OCI-LY1 (cell line): ENCODE data around the gene MANF.

ENCODE experiments used
- H2AFZ ChIP-seq: fragments of 200-600 bp; sonication (generic), shearing (Covaris generic); 2 replicates; pipeline ENCODE4 v1.6.0; 2014; ENCODE audit warnings: antibody characterized with exemption, mild to moderate bottlenecking, low read length
- H3F3A ChIP-seq: fragments of 200-600 bp; sonication (generic), shearing (Covaris generic); 2 replicates; pipeline ENCODE4 v1.6.0; 2014; ENCODE audit warnings: mild to moderate bottlenecking, antibody characterized with exemption, low read length, moderate library complexity; ENCODE audit not compliant: insufficient read depth
- H3K27ac ChIP-seq: fragments of 200-600 bp; sonication (generic); 2 replicates; pipeline ENCODE4 v1.5.1; 2014; ENCODE audit warnings: low read length, mixed run types, mild to moderate bottlenecking, low read depth; ENCODE audit not compliant: poor library complexity, severe bottlenecking
- H3K27me3 ChIP-seq: fragments of 200-600 bp; sonication (generic); 2 replicates; pipeline ENCODE4 v1.6.0; 2014; ENCODE audit warnings: antibody characterized with exemption, mild to moderate bottlenecking, low read length, moderate library complexity; ENCODE audit not compliant: insufficient read depth
- H3K36me3 ChIP-seq: fragments of 200-600 bp; sonication (generic); 2 replicates; pipeline ENCODE4 v1.6.1; 2014; ENCODE audit warnings: mild to moderate bottlenecking, antibody characterized with exemption, low read length, moderate library complexity, mixed read lengths; ENCODE audit not compliant: insufficient read depth
- H3K4me1 ChIP-seq: fragments of 200-600 bp; sonication (generic); 2 replicates; pipeline ENCODE4 v1.5.1; 2014; ENCODE audit warnings: mild to moderate bottlenecking, low read length, moderate library complexity; ENCODE audit not compliant: insufficient read depth, severe bottlenecking
- H3K4me2 ChIP-seq: fragments of 200-600 bp; sonication (generic), shearing (Covaris generic); 2 replicates; pipeline ENCODE4 v1.6.1; 2014; ENCODE audit warnings: low read length
- H3K4me3 ChIP-seq: fragments of 200-600 bp; sonication (generic); 2 replicates; pipeline ENCODE4 v1.5.1; 2014; ENCODE audit warnings: low read length, low read depth, mild to moderate bottlenecking, mixed read lengths; ENCODE audit not compliant: poor library complexity, severe bottlenecking
- H3K79me2 ChIP-seq: fragments of 200-600 bp; shearing (Covaris generic); 2 replicates; pipeline ENCODE4 v1.6.1; 2016; ENCODE audit warnings: mixed run types, low read length, mixed read lengths; ENCODE audit not compliant: insufficient read depth
- H3K9ac ChIP-seq: fragments of 200-600 bp; sonication (generic), shearing (Covaris generic); 2 replicates; pipeline ENCODE4 v1.6.1; 2014; ENCODE audit warnings: mild to moderate bottlenecking, low read length, mixed read lengths
- H3K9me2 ChIP-seq: fragments of 200-600 bp; sonication (generic), shearing (Covaris generic); 2 replicates; pipeline ENCODE4 v1.6.1; 2014; ENCODE audit warnings: low read depth, mild to moderate bottlenecking, low read length, mixed read lengths
- H3K9me3 ChIP-seq: fragments of 200-600 bp; shearing (Covaris generic); 2 replicates; pipeline ENCODE4 v1.6.1; 2014; ENCODE audit warnings: low read length, mixed read lengths
- H4K20me1 ChIP-seq: fragments of 200-600 bp; sonication (generic), shearing (Covaris generic); 2 replicates; pipeline ENCODE4 v1.6.0; 2016; ENCODE audit warnings: mild to moderate bottlenecking, low read length; ENCODE audit not compliant: insufficient read depth
- EZH2 ChIP-seq: fragments of 200-600 bp; sonication (generic), shearing (Covaris generic); IDR thresholded peaks from 2 replicates; pipeline ENCODE4 v1.8.0; 2017; ENCODE audit warnings: borderline replicate concordance, mixed run types, mild to moderate bottlenecking, antibody characterized with exemption, low read length, moderate library complexity, mixed read lengths
- TF ChIP-seq, protein P1 (sequence below): fragments of 200-600 bp; sonication (generic), shearing (Covaris generic); IDR thresholded peaks from 2 replicates; pipeline ENCODE4 v1.5.1; 2017; ENCODE audit warnings: mild to moderate bottlenecking, antibody characterized with exemption, low read length, moderate library complexity, mixed read lengths

Gene MANF

DNA sequence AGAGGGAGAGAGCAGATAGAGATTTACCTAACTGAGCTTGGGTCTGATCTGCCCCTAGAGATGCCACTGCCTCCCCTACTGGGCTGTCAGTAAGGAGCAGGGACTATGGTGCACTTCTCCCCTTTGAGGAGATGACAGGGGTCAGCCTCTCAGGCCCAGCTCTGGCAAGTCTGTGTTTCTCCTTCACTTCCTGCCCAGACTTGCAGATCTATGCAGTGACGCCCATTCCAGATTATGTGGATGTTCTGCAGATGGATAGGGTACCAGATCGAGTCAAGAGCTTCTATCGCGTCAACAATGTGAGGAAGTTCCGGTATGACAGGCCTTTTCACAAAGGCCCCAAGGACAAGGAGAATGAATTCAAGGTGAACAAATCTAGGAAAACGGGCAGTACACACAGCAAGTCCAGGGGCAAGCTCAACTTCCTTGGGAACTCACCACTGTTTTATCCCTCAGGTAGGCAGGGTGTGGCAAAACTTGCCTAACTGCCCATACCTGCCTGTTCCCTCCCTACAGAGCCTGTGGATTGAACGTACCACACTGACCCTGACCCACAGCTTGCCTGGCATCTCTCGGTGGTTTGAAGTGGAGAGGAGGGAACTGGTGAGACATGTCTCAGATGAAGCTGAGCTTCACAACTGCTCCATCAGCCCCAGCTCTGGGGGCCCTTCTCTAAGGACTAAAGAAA is 29.1 kb upstream of the MANF start:
- Histone ChIP-seq H3K4me1 (no peaks in the 10 kb centered on the region), H3K4me2 (no peak overlapping the region), H3K79me2 (no peaks in the 10 kb centered on the region), H3K9me2 (no peaks in the 10 kb centered on the region), H3F3A (no peaks in the 10 kb centered on the region), H4K20me1 (no peaks in the 10 kb centered on the region), H3K27me3 (no peaks in the 10 kb centered on the region), H3K9ac (no peak overlapping the region), H3K9me3 (no peaks in the 10 kb centered on the region), H3K4me3 (no peak overlapping the region), H3K36me3 (no peaks in the 10 kb centered on the region), H2AFZ (no peak overlapping the region), H3K27ac (no peak overlapping the region)
- TF ChIP-seq, protein P1, sequence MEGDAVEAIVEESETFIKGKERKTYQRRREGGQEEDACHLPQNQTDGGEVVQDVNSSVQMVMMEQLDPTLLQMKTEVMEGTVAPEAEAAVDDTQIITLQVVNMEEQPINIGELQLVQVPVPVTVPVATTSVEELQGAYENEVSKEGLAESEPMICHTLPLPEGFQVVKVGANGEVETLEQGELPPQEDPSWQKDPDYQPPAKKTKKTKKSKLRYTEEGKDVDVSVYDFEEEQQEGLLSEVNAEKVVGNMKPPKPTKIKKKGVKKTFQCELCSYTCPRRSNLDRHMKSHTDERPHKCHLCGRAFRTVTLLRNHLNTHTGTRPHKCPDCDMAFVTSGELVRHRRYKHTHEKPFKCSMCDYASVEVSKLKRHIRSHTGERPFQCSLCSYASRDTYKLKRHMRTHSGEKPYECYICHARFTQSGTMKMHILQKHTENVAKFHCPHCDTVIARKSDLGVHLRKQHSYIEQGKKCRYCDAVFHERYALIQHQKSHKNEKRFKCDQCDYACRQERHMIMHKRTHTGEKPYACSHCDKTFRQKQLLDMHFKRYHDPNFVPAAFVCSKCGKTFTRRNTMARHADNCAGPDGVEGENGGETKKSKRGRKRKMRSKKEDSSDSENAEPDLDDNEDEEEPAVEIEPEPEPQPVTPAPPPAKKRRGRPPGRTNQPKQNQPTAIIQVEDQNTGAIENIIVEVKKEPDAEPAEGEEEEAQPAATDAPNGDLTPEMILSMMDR = no peak
- TF ChIP-seq EZH2 = no peak

DNA sequence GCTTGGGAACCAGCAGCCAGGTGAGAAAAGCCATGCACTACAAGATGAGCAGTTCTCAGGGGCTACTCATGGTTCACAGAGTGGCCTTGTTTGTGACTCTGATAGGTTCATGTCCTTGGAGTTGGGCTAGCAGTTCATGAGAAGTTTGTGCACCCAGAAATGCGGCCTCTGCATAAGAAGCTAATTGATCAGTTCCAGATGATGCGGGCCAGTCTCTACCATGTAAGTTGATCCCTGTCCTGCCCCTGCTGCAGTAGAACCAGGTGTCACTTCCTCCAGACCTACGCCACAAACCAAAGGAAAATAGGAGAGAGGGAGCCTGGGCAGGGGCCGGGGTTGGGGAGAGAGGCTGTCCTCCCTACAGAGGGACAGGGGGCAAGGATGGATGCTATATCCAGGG is 27.2 kb upstream of the MANF start:
- no peak overlapping the region for H3K4me2 ChIP-seq
- no peaks in the 10 kb centered on the region for H3F3A ChIP-seq
- TF ChIP-seq EZH2 = no peak
- TF ChIP-seq, protein P1 = no peak
- no peaks in the 10 kb centered on the region for H3K36me3 ChIP-seq
- no peaks in the 10 kb centered on the region for H3K4me1 ChIP-seq
- H4K20me1 ChIP-seq = no peaks in the 10 kb centered on the region
- H3K4me3 ChIP-seq = no peak overlapping the region
- no peak overlapping the region for H3K9ac ChIP-seq
- no peaks in the 10 kb centered on the region for H3K79me2 ChIP-seq
- no peak overlapping the region for H3K27ac ChIP-seq
- no peaks in the 10 kb centered on the region for H3K9me2 ChIP-seq
- no peaks in the 10 kb centered on the region for H3K27me3 ChIP-seq
- H2AFZ ChIP-seq = no peak overlapping the region
- H3K9me3 ChIP-seq = no peaks in the 10 kb centered on the region

DNA sequence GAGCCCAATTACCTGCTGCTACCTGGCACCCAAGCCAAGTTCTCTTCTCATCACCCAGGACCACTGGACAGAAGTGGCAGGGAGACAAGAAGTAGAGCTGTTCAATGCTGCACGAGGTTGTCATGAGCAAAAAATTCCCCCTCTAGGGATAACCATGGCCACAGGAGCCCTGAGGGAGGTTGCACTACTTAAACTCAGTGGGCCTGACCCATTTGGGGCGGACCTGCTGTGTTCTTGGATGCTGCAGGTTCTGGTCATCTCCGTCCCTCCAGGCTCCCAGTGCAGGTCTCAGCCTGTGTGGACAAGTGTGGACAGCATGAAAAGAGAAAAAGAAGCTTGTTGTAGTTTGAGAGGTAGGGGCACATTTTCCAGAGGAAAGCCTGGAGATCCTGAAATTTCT is 26.1 kb upstream of the MANF start:
- H3F3A ChIP-seq = no peaks in the 10 kb centered on the region
- H3K79me2 ChIP-seq = no peaks in the 10 kb centered on the region
- no peaks in the 10 kb centered on the region for H3K9me2 ChIP-seq
- H2AFZ ChIP-seq = no peak overlapping the region
- TF ChIP-seq EZH2 = no peak
- TF ChIP-seq, protein P1 = no peak
- no peak overlapping the region for H3K9ac ChIP-seq
- H4K20me1 ChIP-seq = no peaks in the 10 kb centered on the region
- no peaks in the 10 kb centered on the region for H3K27me3 ChIP-seq
- H3K4me2 ChIP-seq = no peak overlapping the region
- H3K4me3 ChIP-seq = no peak overlapping the region
- H3K36me3 ChIP-seq = no peaks in the 10 kb centered on the region
- no peaks in the 10 kb centered on the region for H3K4me1 ChIP-seq
- no peaks in the 10 kb centered on the region for H3K9me3 ChIP-seq
- H3K27ac ChIP-seq = no peak overlapping the region
